Ureter (tissue), 1 donor: ENCODE data around the gene GP1BB. TPM values are rescaled to one million over a fixed set of nuclear protein-coding genes. Genes with fewer than 3 reads are reported as not detected.

Experiments
- DNase-seq: peaks from one replicate; pipeline ENCODE4 v3.0.0-alpha.2; 2020; ENCODE audit warnings: low spot score
- total RNA-seq: library from RNA; stranded (reverse); gene quantifications from one replicate; pipeline ENCODE4 v1.2.4, GENCODE V29; 2023
- donor health status: DM: yes; HTN: yes; CAD: no.

Gene GP1BB
- total RNA-seq, 1 donor from 2014 or later: 2.1 TPM

DNA sequence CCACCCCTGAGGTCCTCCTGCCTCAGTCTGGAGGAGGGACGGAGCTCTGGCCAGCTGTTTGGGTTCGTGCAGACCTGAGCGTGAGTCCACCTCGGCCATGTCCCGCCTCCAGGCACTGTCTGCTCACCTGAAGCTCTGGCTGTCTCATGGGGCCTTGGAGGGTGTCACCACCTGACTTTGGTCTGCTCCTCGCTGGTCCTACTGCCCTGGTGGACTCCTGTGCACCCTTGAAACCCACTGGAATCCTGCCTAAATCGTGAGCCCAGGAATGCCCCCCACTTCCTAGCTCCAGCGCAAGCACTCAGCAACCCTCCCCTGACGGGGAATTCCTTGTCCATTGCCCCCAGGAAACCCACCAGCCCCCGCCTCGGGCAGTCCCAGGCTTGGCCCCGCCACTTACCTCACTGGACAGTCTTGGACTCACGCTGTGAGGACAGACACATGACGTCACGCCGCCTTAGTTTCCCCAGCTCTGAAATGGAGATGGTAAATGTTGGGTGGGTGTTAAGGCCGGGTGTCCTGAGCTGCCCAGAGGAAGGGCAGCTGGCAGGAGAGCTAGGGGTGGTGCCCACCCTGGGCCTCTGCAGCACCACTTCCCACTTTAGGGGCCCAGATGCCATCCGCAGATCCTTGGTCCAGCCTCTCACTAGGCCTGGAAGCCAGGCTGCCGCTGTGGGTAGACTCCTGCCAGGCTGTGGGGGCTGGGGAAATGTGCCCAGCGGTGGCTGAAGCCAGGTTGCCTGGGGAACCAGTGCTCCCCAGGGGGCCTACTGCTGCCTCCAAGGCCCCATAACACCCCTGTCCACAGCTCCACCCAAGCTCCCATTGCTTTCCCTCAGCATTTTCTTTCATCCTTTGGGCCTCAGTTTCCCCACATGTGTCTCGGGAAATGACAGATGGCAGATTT lies 19.1 kb downstream of the GP1BB start:
- no peak for DNase-seq

DNA sequence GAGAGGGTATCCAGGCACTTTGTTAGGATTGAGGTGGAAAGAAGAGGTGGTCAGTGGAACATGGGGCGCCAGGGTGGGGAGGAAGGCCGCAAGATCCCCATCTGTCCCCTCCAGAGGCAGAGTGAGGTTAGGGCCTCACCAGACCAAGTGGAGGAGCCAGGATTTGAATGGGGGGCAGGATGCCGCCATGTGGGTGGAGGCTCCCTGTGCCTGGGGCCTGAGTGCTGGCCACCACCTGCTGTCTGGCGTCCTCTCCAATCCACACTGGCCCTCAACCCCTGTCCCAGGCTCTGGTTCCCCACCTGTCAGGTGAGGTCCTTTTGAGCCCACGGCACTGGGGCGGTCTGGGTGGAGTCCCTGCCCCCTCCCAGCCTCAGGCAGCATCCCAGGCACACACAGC lies 19.7 kb downstream of the GP1BB start:
- DNase-seq: no peak

DNA sequence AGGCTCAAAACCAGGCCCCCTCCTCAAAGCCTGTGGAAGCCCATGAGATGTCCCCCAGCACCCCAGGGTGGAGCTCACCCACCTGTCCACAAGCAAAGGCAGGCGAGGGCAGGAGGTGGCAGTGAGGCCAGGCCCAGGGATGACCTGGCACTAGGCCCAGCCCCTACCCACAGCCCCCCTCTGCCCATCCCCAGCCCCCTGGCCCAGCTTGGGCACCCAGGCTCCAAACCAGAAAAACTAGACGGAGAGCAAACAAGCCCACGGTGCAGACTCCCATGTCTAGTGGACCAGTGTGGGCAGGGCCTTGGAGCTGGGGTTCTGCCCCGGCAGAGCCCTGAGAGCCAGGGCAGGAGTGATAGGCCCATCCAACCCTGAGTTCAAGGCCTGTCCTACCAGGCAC lies 20.3 kb downstream of the GP1BB start:
- DNase-seq: no peak

DNA sequence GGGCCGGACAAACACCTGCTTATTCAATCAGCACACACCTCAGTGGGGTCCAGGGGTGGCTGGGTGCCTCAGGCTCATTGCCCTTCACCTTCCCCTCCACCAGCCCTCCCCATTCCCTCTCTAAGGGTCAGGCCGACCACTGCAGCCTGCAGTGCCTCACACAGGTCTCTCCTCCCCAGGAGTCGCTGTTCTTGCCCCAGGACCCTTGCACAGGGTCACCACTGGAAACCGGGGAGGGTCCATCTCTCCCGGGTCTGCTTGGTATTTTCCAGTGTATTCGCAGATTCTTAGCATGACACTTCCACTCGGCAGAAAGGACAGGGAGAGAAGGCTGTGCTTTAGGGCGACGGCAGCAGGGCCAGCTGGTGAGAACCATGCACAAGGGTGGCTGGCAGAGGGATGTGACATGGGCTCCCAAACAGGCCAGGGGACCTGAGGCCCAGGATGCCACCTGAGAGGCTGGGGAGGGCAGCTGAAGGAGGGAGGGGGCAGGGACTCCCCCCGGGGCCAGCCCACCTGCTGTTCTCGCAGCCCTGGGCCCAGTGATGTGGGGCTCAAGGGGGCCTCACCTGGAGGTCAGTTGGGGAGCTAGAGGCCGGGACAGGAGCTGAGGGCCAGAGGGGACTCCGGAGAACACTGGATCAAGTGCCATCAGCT lies 21.1 kb downstream of the GP1BB start:
- no peak for DNase-seq

DNA sequence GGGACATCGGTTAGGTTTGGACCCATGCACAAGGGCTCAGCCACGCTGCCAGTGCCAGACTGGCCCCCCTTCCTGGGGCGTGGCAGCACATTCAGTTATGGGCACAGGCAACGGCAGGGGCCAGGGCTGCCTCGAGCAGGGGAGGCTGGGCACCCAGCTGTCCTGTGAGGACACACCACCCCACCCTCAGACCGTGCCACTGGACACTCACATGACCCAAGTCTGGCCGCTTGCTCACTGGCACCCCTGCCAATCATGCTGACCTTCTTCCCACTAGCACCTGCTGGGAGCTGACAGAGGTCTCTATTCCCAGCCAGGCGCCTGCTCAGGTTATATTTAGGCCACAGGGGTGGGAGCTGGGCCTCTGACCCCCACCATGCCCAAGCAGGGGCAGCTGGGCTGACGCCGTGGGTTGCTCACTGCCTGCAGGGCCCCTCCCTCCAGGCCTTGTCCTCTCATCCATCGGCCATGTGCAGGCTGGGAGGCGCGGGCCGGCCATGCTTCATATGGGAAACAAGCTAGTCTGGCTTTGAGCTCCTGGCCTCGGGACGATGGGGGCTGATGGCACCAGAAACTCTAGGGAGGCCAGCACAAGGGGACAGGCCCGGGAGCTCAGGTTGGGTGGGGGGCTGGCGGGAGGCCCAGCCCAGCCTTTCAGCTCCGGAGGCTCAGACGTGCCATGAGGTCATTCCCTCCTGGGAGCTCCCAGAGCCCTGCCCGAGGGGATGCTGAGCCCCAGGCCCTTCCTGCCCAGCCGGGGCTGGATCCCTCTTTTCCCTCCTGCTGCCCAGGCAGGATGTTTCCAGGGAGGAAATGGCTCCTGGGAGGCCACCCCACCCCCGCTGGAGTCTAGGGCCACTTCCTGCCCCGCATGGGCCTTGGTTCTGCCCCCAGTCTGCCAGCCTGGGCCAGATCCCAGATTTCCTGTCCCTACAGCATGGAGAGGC lies 22.1 kb downstream of the GP1BB start:
- DNase-seq: no peak

DNA sequence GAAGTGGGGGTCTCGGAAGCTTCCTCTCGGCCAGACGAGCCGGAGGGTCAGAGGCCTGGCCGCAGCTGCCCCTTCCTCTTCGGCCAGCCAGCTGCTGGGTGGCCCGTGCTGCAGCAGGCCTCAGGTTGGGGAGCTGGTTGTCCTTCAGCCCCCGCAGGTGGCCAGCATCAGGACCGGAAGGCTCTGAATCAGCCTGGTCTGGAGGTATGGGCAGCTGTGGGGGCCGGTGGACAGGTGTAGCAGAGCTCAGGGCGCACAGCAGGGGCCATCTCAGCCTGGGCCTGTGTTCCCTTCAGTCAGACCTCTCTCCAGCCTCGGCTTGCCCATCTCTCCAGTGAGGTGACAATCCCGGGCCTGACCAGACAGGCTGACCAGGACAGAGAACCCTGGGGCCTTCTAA lies 23.4 kb downstream of the GP1BB start:
- DNase-seq: no peak

DNA sequence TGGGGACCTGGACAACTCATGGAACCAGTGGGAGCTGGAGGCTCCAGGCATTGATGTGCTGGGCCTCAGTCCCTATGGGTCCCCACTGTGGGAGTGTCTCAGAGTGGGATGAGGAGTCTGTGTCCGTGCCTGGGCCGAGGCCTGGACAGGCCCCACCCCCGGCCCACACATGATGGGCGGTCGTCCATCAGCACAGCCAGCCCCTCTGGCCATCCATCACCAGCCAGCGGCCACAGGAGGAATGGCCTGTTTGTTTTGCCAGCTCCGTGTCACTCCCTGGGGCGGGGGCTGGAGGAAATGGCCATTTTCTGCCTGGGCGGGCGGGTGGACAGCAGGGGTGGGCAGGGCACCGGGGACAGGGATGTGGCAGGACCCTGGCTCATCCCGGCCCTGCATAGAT lies 24.2 kb downstream of the GP1BB start:
- DNase-seq: no peak

DNA sequence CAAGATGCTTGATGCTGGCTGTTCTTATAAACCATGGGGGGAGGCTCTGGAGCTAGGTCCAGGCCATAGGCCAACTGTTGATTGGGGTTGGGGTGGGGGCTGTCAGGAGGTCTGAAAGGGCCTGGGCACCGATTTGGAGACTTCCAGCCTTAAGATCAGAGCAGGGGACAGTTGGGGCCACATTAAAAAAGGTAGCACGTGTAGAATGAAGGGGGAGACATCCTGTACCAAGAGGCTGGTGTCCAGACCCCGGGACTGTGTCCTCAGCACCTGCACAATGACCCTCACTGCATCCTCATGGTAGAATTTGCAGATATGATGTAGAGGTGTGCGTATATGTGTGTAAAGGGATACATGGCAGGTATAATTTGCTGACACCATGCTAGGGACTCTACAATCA lies 24.8 kb downstream of the GP1BB start:
- no peak for DNase-seq

DNA sequence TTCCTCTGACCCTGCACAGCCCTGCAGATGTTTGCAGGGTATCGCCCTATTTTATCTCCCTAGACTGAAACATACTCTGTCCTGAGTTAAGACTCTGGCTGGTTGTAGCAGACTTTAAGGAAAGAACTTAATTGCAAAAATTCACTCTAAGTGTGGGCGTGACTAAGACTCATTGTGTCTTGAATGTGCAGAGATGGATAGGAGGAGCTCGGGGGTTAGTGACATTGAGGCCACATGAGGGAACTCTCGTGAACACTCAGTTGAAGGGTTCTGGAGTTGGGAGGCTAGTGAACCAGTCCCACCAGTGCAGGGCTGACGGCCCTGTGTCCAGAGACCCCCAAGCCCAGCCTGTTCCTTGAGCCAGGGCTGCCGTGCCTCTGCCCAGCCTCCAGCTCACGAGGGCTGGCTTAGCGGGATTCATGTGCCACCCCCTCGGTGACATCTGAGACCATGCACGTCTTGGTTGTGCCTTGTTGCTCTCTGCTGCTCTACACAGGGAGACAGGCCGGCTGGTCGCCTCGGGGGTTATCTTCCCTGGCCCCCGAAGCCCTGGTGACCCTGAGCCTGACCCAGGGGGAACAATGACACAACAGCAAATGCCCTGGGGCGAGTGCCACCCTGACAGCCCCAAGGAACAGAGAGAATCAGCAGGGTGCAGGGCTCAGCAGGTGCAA lies 25.8 kb downstream of the GP1BB start:
- DNase-seq: no peak

DNA sequence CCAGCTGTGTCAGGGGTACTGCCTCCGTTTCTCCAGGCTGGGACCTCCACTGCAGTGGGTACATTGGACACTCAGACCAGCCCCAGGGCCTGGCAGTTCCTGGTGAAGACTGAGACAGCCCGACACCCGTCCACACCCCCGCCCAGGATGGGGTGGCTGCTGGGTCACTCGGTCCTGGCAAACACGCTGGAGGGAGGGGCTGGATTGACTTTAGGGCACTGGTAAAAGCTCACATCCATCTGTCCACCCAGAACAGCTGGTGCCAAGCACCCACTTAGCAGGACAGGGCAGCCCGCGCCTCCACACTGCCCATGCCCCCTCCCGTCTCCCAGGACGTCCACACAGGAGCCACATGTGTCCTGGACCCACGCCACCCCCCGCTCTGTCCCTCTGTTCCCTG lies 26.5 kb downstream of the GP1BB start:
- no peak for DNase-seq

DNA sequence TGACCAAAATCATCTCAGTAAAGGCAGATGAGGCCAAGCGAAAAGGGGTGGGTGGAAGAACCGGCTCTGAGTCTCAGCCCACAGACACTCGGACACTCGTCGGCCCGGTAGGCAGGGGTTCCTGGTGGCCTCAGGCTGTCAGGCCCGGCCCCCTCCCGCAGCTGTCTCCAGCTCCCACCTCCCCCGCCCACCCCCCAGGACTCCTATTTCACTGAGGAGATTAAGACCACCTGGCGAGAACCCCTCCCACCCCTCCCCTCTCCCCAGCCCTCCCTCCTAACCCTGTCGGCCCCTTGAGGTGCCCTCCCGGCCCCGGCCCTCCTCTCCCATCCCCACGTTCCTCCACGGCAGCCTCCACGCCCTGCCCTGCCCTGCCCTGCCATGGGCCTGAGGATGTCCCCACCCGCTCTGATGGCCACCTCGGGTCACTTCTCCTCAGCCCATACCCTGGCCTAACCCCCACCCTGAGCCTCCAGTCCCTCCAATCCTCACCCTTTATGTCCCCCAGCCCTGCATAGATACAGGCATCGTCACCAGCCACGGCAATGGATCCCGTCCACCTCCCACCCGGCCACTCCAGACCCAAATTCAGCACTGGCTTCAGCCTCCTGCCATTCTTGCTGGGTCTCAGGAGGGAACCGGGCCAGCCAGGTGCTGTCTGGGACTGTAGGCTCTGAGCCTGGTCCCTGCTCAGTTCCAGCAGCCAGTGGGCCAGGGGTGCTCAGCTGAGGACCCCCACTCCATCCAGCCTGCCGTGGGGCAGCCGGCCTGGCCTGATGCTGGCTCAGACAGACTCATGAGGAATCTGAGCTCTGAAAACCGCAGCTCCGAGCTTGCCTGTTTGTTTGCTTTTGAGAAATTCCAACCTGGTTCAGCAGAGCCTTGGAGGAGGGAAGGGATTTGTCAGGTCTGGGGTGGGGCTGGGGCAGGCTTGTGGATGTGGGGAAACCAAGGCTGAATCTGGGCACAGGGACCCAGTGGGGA lies 27.5 kb downstream of the GP1BB start:
- DNase-seq: no peak

DNA sequence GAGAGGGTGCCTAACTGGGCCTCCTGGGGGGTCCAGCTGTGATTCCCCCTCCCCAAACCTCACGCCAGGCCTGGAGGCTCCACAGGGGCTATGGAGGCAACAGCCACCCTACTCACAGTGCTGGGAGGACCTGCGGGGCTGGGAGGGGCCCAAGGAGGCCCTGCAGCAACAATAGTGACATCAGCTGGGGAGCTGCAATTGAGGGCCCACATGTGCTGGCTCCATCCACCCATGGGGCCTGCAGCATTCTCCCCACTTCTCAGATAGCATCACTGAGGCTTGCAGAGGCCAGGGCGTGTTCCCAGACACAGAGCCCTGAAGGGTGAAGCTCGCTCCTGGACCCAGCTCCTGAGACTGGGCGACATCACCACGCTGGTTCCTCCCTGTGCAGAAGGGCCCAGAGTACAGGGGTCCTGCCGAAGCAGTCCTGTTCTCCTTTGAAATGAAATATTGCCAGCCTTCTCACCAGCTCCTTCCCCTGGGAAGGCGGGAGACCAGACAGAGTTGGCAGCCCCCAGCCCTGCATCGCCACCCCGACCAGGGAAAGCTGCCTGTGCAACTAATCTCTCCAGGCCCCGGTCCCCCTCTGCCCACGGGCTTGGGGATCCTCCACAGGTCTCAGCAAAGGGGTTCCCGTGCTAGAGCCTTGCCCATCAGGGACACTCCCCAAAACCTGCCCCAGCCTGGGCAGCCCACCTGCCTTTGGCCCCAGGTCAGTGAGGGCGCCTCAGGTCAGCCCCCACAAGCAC lies 28.3 kb downstream of the GP1BB start:
- no peak for DNase-seq

DNA sequence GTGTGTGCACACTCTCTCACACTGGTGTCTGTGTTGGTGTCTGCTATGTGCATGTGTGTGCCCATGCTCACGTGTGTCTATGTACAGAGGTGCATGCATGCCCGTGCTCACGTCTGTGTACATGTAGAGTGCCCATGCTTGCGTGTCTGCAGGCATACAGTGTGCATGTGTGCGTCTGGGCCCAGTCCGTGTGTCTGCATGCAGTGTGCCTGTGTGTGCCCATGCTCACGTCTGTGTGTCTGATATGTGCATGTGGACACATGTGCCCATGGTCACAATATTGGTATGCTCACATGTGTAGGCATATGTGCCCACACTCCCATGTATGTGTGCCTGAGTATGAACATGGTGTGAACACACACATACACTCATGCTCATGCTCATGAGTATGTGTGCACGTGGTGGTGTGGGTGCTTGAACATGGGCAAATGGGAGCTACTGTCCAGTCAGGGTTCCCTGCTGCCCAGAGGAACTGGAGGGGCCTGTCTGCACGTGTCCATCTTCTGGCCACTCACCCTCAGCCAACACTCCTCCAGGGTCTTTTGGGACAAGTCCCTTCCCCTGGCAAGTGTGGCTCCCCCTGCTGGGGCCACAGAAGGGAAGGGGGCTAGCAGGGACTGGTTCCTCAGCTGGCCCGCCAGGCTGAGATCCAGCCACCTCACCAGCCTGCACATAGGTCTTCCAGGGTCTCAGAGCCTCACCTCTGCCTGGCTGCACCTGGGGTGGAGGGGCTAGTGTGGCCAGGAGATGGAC lies 29.9 kb downstream of the GP1BB start:
- DNase-seq: no peak

DNA sequence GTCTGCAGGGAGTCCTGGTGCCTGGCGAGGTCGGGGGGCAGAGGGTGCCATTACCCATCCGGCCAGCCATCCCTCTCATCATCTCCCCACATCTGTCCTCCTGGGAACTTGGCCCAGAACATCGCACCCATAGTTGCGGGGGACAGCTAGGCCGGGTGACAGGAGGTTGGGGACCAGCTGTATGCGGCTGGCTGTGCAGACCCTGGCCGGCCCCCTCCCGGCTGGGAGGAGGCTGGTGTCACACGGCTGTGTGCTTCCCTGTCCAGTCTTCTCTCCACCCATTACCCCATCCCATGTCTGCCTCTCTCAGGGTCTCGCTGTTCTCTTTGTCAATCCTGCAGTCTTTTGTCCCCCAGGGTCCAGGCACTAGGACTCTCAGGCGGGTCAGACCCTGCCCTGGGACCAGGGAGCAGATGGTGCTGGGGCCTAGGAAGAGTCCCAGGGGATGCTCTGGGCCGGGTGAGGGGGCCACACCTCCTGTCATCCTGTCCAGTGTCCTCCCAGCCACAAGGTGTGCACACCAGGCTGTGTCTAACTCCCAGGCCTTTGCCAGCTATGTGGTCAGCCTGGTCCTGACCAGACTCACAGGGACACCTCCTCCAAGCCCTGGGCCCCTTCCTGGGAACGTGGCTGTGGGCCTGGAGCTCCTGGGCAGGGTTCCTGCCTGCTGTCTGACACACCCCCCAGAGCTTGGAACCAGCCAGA lies 30.8 kb downstream of the GP1BB start:
- DNase-seq: no peak

DNA sequence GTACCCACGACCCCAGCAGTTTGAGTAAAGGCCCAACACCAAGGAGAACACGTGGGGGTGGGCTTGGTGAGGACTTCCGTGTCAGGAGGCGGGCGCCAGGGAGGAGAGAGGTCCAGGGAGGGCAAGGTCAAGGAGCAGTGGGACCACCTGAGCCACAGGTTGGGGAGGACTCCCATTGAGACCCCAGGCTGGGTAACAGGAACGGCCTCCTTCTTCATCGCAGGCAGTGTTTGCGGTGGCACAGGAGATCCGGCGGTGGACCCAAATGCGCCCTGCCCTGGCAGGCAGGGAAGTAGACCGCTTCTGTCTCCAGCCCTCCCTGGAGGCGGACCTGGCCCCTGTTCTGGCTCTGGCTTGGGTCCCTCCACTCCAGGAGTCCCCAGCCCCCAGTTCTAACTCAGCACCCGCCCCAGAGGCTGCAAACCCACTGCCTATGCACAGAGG lies 31.4 kb downstream of the GP1BB start:
- no peak for DNase-seq

DNA sequence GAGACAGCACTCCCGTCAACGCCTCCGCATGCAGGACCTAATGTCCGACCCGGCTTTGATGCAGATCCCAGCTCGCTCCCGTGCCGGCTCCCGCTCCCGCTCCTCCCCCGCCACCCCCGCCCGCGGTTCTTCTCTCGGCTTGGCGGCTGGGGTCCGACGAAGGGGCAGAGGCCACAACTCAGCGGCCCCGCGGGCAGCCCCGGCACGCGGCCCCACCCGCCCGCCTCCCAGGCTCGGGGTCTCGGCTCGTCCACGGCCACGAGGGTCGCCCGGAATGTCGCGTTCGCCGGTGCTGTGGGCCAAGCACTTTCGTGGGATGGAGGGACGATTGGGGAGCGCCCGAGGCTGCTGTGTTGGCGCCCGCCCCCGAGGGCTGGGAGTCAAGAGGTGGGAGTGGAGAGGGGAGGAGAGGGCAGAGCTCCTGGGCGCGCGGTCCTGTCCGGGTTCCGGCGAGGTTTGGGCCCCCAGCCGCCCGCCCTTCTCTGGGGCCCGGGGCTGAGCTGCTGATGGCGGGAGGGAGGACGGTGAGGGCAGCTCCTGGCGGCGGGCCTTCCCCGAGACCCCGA lies 31.9 kb downstream of the GP1BB start:
- DNase-seq: no peak

DNA sequence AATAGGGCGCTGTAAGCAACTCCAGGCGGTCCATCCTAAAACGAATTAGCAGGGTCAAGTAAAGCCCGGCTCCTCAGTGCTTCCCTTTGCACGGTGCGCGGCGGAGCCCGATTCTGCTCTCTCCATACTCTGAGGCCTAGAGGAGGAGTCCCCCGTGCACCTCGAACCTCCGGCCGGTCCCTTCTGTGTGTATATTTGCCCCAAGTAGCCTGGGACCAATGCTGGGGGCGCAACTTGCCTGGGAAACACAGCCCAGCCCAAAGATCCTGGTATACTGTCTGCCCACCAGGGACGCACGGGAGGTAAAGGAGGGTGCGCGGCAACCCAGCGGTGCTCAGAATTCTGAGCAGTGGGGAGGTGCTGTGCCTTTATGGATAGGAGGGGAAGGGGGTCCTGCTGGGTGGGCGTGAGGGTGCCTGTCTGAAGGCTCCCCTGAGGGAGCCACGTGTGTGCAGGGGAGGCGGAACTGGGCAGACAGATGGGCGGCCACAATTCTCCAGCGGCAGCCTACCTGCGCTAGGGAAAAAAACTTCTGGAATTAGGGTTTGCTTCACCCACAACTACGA lies 32.5 kb downstream of the GP1BB start:
- DNase-seq: no peak
